WTC11 (cell line): Measurements from ENCODE around the gene PGAP2. TPM values are rescaled to one million over a fixed set of nuclear protein-coding genes. Genes with fewer than 3 reads are reported as not detected.
A peak's percentile ranks its signal among the peaks of the same experiment; 100 is the strongest.

Experiments used
- ATAC-seq: fragments of 200-7000 bp; cut with Tn5 transposase; 2 replicates; pipeline ENCODE4 v1.10.0; 2021; ENCODE audit warnings: mild to moderate bottlenecking, moderate library complexity
- CTCF ChIA-PET: fragments of 300-600 bp; sonication (Branson Sonifier 250); formaldehyde crosslinking; loops from one replicate; lab custom pipeline; 2021; ENCODE audit warnings: antibody characterized with exemption; lab: Charles Lee
- POLR2A ChIA-PET: fragments of 350-600 bp; sonication (Branson Sonifier 250); formaldehyde crosslinking; loops from one replicate; lab custom pipeline; 2021; ENCODE audit warnings: antibody characterized with exemption; lab: Charles Lee
- DNase-seq: peaks from one replicate; pipeline ENCODE4 v3.0.0; 2021; ENCODE audit warnings: low spot score
- H3K27ac Mint-ChIP-seq: 2 replicates; pipeline ENCODE4 v1.8.0; 2021; ENCODE audit warnings: mixed read lengths
- H3K27me3 Mint-ChIP-seq: 2 replicates; pipeline ENCODE4 v1.8.0; 2021; ENCODE audit warnings: low read depth, mild to moderate bottlenecking, moderate library complexity, mixed read lengths
- H3K36me3 Mint-ChIP-seq: 2 replicates; pipeline ENCODE4 v1.8.0; 2021; ENCODE audit warnings: mixed read lengths
- H3K4me1 Mint-ChIP-seq: 2 replicates; pipeline ENCODE4 v1.8.0; 2022; ENCODE audit warnings: mixed read lengths
- H3K4me3 Mint-ChIP-seq: 2 replicates; pipeline ENCODE4 v1.8.0; 2021; ENCODE audit warnings: mild to moderate bottlenecking, moderate library complexity, mixed read lengths
- H3K9me3 Mint-ChIP-seq: 2 replicates; pipeline ENCODE4 v1.8.0; 2021; ENCODE audit warnings: mixed read lengths
- ATF2 ChIP-seq: sonication (generic); formaldehyde crosslinking; IDR thresholded peaks from 2 replicates; pipeline ENCODE4 v1.8.1; 2022; ENCODE audit warnings: low read depth, missing genetic modification reagents, borderline replicate concordance
- ATF6 ChIP-seq: sonication (generic); formaldehyde crosslinking; IDR thresholded peaks from 2 replicates; pipeline ENCODE4 v1.8.1; 2023; ENCODE audit warnings: mild to moderate bottlenecking, missing genetic modification reagents
- CREB1 ChIP-seq: sonication (generic); formaldehyde crosslinking; IDR thresholded peaks from 2 replicates; pipeline ENCODE4 v1.8.0; 2023; ENCODE audit warnings: mild to moderate bottlenecking, missing genetic modification reagents
- E2F4 ChIP-seq: sonication (generic); formaldehyde crosslinking; IDR thresholded peaks from 2 replicates; pipeline ENCODE4 v1.8.1; 2022; ENCODE audit warnings: low read depth, mild to moderate bottlenecking, moderate library complexity, missing genetic modification reagents, borderline replicate concordance
- FOXK1 ChIP-seq: sonication (generic); formaldehyde crosslinking; IDR thresholded peaks from 2 replicates; pipeline ENCODE4 v1.8.0; 2022; ENCODE audit warnings: mild to moderate bottlenecking, moderate library complexity, missing genetic modification reagents
- GRHL2 ChIP-seq: fragments of 250-450 bp; sonication (Bioruptor Pico); IDR thresholded peaks from 2 replicates; pipeline ENCODE4 v1.8.0; 2022; ENCODE audit warnings: mild to moderate bottlenecking, moderate library complexity; ENCODE audit not compliant: insufficient replicate concordance, severe bottlenecking
- HMGA2 ChIP-seq: fragments of 250-450 bp; sonication (Bioruptor Pico); IDR thresholded peaks from 2 replicates; pipeline ENCODE4 v1.4.0; 2021; ENCODE audit warnings: mild to moderate bottlenecking, moderate library complexity
- HMGXB4 ChIP-seq: sonication (generic); formaldehyde crosslinking; IDR thresholded peaks from 2 replicates; pipeline ENCODE4 v1.8.1; 2023; ENCODE audit warnings: mild to moderate bottlenecking, moderate library complexity, missing genetic modification reagents
- IRF2 ChIP-seq: sonication (generic); formaldehyde crosslinking; IDR thresholded peaks from 2 replicates; pipeline ENCODE4 v1.8.0; 2022; ENCODE audit warnings: low read depth, missing genetic modification reagents, borderline replicate concordance
- JUN ChIP-seq: sonication (generic); formaldehyde crosslinking; IDR thresholded peaks from 2 replicates; pipeline ENCODE4 v1.8.0; 2023; ENCODE audit warnings: mild to moderate bottlenecking, missing genetic modification reagents
- PRDM15 ChIP-seq: sonication (generic); formaldehyde crosslinking; IDR thresholded peaks from 2 replicates; pipeline ENCODE4 v1.8.0; 2022; ENCODE audit warnings: missing genetic modification reagents
- TCF7 ChIP-seq: sonication (generic); formaldehyde crosslinking; IDR thresholded peaks from 2 replicates; pipeline ENCODE4 v1.8.0; 2022; ENCODE audit warnings: mild to moderate bottlenecking, low read depth, missing genetic modification reagents, moderate library complexity
- ZBTB43 ChIP-seq: sonication (generic); formaldehyde crosslinking; IDR thresholded peaks from 2 replicates; pipeline ENCODE4 v1.8.1; 2023; ENCODE audit warnings: mild to moderate bottlenecking, missing genetic modification reagents
- ZNF416 ChIP-seq: fragments of 250-450 bp; sonication (Bioruptor Pico); IDR thresholded peaks from 2 replicates; pipeline ENCODE4 v1.9.0; 2021; ENCODE audit warnings: mild to moderate bottlenecking, inconsistent platforms
- total RNA-seq: library from RNA; stranded (reverse); gene quantifications from 3 replicates; pipeline ENCODE4 v1.2.3, GENCODE V29; 2021

PGAP2 gene
- total RNA-seq, 1 experiment from 2014 or later: 43.0 TPM

- peaks cover 9% of the 10 kb centered on the region for H3K4me1 Mint-ChIP-seq
- no peak for DNase-seq
- POLR2A ChIA-PET: no interaction called here
- H3K27me3 Mint-ChIP-seq: no peaks in the 10 kb centered on the region
- CTCF ChIA-PET: interaction anchor here (2.4 kb wide), 1 partner anchor 25 kb away, joined by 16 read pairs; the partner anchor contains the start of gene PGAP2
- no peaks in the 10 kb centered on the region for H3K9me3 Mint-ChIP-seq
- peaks cover 36% of the 10 kb centered on the region for H3K36me3 Mint-ChIP-seq
- peak; percentile 68 for ATAC-seq
- no peak overlapping the region for H3K4me3 Mint-ChIP-seq
- TF ChIP-seq ZNF416 (no peak), ATF2 (CRISPR knock-in tag) (no peak), ATF6 (CRISPR knock-in tag) (no peak), CREB1 (CRISPR knock-in tag) (no peak), PRDM15 (CRISPR knock-in tag) (no peak), JUN (CRISPR knock-in tag) (no peak), HMGA2 (CRISPR knock-in tag) (no peak)
- peak overlapping the region; percentile 84 for H3K27ac Mint-ChIP-seq
Observed at GRCh38 chr11:3782963-3783362, 25.4 kb upstream of the PGAP2 start.

GRCh38 chr11:3783611-3784010 lies 24.7 kb upstream of the PGAP2 start:
- ChIA-PET CTCF (interaction anchor here (1.7 to 2.4 kb wide), 2 partner anchors 14 to 24 kb away, joined by 3 to 16 read pairs; partner anchors contain the start of genes NUP98 and PGAP2), POLR2A (no interaction called here)
- Mint-ChIP-seq H3K27ac (peak overlapping the region; percentile 90), H3K27me3 (no peaks in the 10 kb centered on the region), H3K36me3 (peaks cover 31% of the 10 kb centered on the region)
- TF ChIP-seq E2F4 (CRISPR knock-in tag) (no peak), TCF7 (CRISPR knock-in tag) (no peak), IRF2 (CRISPR knock-in tag) (no peak), ZBTB43 (CRISPR knock-in tag) (no peak), FOXK1 (CRISPR knock-in tag) (no peak), GRHL2 (CRISPR knock-in tag) (no peak), HMGXB4 (CRISPR knock-in tag) (no peak)
- TF ChIP-seq, all 79 proteins: peak for 0
- ATAC-seq: no peak
- Mint-ChIP-seq H3K4me3 (no peak overlapping the region), H3K4me1 (peaks cover 9% of the 10 kb centered on the region), H3K9me3 (no peaks in the 10 kb centered on the region)
- no peak for DNase-seq
